ENCODE measurements around the gene RABGAP1L. TPM values are rescaled to one million over a fixed set of nuclear protein-coding genes. Genes with fewer than 3 reads are reported as not detected.

RABGAP1L gene
- total RNA-seq, 1 donor from 2014 or later, result 80.6 TPM

- H3K4me3 ChIP-seq, result no peak overlapping the region
- intact Hi-C loops (cut with DNase I), result no loop called here
- TF ChIP-seq CTCF (IDR thresholded peaks at IDR 0.05), result no peak
- H3K9me3 ChIP-seq, result no peaks in the 10 kb centered on the region
- DNase-seq, result no peak
- no peaks in the 10 kb centered on the region for H3K27me3 ChIP-seq
- ATAC-seq, result no peak
- H3K36me3 ChIP-seq, result no peaks in the 10 kb centered on the region
- peaks cover 3% of the 10 kb centered on the region for H3K4me1 ChIP-seq
- no peak overlapping the region for H3K27ac ChIP-seq
These were observed 199.6 kb downstream of the RABGAP1L start for GRCh38 chr1:174358786-174359453.

- ATAC-seq (no peak), DNase-seq (no peak)
- H3K27ac ChIP-seq, result no peak overlapping the region
- H3K36me3 ChIP-seq, result no peaks in the 10 kb centered on the region
- TF ChIP-seq CTCF (IDR thresholded peaks at IDR 0.05), result no peak
- intact Hi-C loops (cut with DNase I), result no loop called here
- peaks cover 3% of the 10 kb centered on the region for H3K4me1 ChIP-seq
- H3K9me3 ChIP-seq, result no peaks in the 10 kb centered on the region
- H3K4me3 ChIP-seq, result no peak overlapping the region
- H3K27me3 ChIP-seq, result no peaks in the 10 kb centered on the region
These were observed 200.1 kb downstream of the RABGAP1L start for GRCh38 chr1:174359454-174359805.

GRCh38 chr1:174364996-174365736, 205.8 kb downstream of the RABGAP1L start:
- H3K27me3 ChIP-seq, result no peaks in the 10 kb centered on the region
- H3K27ac ChIP-seq, result no peak overlapping the region
- ATAC-seq (no peak), DNase-seq (no peak)
- H3K9me3 ChIP-seq, result no peaks in the 10 kb centered on the region
- intact Hi-C loops (cut with DNase I), result no loop called here
- H3K36me3 ChIP-seq, result no peaks in the 10 kb centered on the region
- no peak for TF ChIP-seq CTCF (IDR thresholded peaks at IDR 0.05)
- H3K4me1 ChIP-seq, result no peaks in the 10 kb centered on the region
- no peak overlapping the region for H3K4me3 ChIP-seq

GRCh38 chr1:174366946-174367345, 207.6 kb downstream of the RABGAP1L start:
- no peak for TF ChIP-seq CTCF (IDR thresholded peaks at IDR 0.05)
- DNase-seq (no peak), ATAC-seq (no peak)
- Histone ChIP-seq H3K4me1 (no peaks in the 10 kb centered on the region), H3K9me3 (no peaks in the 10 kb centered on the region), H3K27me3 (no peaks in the 10 kb centered on the region), H3K36me3 (no peaks in the 10 kb centered on the region), H3K4me3 (no peak overlapping the region), H3K27ac (no peak overlapping the region)
- intact Hi-C loops (cut with DNase I), result no loop called here

GRCh38 chr1:174367892-174368291, 208.6 kb downstream of the RABGAP1L start:
- no peak for TF ChIP-seq CTCF (IDR thresholded peaks at IDR 0.05)
- no peaks in the 10 kb centered on the region for H3K9me3 ChIP-seq
- DNase-seq (no peak), ATAC-seq (no peak)
- intact Hi-C loops (cut with DNase I), result no loop called here
- no peak overlapping the region for H3K27ac ChIP-seq
- no peaks in the 10 kb centered on the region for H3K4me1 ChIP-seq
- no peaks in the 10 kb centered on the region for H3K27me3 ChIP-seq
- H3K4me3 ChIP-seq, result no peak overlapping the region
- no peaks in the 10 kb centered on the region for H3K36me3 ChIP-seq
